GM19395 (cell line): Measurements from ENCODE around the gene ZBTB12.
"Not testable (repeated sequence)": the region's sequence is repeated elsewhere in the genome, so short reads cannot be mapped to it uniquely, and the experiment has no call there.

Experiments
- ATAC-seq: cut with Tn5 transposase; IDR thresholded peaks from one replicate; pipeline ENCODE4 v1.9.1; 2021; ENCODE audit warnings: mild to moderate bottlenecking, moderate library complexity; ENCODE audit not compliant: unreplicated experiment

The ZBTB12 gene

DNA sequence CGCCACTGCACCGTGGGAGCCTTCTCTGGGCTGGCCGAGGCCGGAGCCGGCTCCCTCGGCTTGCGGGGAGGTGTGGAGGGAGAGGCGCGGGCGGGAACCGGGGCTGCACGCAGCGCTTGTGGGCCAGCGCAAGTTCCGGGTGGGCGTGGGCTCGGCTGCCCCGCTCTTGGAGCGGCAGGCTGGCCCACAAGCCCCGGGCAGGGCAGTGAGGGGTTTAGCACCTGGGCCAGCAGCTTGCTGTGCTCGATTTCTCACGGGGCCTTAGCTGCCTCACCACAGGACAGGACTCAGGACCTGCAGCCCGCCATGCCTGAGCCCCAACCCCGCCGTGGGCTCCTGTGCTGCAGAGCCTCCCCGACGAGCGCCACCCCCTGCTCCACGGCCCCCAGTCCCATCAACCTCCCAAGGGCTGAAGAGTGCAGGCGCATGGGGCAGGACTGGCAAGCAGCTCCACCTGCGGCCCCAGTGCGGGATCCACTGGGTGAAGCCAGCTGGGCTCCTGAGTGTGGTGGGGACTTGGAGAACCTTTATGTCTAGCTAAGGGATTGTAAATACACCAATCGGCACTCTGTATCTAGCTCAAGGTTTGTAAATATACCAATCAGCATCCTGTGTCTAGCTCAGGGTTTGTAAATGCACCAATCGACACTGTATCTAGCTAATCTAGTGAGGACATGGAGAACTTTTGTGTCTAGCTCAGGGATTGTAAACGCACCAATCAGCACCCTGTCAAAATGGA is 49.7 kb downstream of the ZBTB12 start:
- ATAC-seq: not testable (repeated sequence)

DNA sequence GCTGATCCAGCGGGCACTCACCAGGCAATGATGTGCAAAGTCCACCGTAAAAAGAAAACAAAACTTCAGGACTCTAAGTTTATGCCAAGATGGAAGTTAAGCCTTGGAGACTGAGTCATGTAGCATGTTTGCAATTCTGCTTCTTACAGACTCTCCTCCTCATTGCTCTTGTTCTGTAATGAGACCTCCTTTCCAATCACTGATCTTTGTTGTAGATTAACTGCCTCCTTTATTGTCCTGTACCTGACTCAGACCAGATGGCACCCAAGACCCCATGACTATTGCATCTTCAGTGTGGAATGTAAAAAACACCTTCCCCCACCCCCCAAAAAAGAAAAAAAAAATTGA is 50.4 kb downstream of the ZBTB12 start:
- no peak for ATAC-seq

DNA sequence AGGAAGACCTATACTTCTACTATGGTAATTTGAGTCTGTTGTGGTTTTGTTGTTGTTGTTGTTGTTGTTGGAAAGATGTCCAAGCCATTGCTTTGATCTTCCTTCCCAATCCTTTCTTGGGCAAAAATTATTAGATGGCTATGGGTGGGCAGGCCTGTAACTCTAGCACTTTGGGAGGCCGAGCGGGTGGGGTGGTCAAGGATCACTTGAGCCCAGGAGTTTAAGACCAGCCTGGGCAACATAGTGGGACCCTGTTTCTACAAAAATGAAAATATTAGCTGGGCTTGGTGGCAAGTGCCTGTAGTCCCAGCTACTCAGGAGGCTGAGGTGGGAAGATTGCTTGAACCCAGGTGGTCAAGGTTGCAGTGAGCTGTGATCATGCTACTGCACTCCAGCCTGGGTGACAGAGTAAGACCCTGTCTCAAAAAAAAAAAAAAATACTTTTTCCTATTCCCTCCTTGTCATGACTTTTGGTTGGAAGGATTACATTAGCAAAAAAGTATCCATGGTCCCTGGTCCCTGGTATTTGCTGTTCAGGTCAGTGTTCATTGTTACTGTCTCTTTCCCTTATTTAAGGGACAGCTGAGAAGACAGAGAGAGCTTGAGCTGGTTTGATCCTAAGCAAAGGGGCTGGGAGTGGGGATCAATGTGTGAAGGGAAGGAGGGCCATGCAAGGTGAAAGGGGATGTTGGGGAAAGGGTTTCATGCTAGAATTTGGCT is 51.0 kb downstream of the ZBTB12 start:
- ATAC-seq: no peak
